HG02642 (cell line): ENCODE measurements around the gene SOX5.
"Not testable (repeated sequence)": the region's sequence is repeated elsewhere in the genome, so short reads cannot be mapped to it uniquely, and the experiment has no call there.

Source experiments
- ATAC-seq: cut with Tn5 transposase; IDR thresholded peaks from one replicate; pipeline ENCODE4 v1.9.1; 2021; ENCODE audit warnings: mild to moderate bottlenecking; ENCODE audit not compliant: unreplicated experiment, poor library complexity

Gene SOX5

DNA sequence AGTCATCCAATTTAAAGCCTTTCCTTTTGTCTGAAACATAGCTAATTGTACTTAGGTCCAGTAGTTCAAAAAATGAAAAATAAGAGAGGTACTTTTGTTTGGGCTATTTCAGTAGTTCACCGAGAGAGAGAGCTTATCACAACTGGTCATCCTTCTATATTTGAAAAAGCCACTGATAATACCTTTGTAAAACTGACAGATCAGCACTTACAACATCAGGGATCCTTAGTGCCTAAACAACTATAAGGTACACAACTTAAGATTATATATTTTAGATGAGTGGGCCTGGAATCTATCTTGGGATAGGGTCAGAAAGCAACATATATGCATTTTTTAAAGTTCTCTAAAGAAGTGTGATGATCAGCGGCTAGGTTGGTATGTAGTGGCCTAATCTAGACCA is 97.9 kb downstream of the SOX5 start:
- no peak for ATAC-seq

DNA sequence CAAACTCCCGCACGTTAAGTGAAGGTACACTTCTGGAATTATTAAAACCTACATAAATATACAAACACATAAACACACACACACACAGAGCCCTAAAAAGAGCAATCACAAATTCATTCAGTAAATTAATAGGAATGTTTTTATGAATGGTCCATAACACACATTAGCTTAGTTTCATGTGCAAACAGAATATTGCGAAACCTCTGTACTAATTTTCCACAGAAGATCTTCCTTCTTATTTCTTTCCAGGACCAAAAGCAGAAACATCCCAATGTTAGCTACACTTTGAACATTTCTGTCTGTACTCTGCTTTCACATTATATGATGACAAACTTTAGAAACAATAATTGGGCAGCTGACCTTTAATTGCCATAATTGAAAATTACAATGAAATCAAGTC is 101.6 kb downstream of the SOX5 start:
- ATAC-seq: no peak

- ATAC-seq: no peak
Observed at GRCh38 chr12:23843958-23844357, 105.5 kb downstream of the SOX5 start.

GRCh38 chr12:23834076-23834475 is 115.4 kb downstream of the SOX5 start:
- ATAC-seq: no peak

DNA sequence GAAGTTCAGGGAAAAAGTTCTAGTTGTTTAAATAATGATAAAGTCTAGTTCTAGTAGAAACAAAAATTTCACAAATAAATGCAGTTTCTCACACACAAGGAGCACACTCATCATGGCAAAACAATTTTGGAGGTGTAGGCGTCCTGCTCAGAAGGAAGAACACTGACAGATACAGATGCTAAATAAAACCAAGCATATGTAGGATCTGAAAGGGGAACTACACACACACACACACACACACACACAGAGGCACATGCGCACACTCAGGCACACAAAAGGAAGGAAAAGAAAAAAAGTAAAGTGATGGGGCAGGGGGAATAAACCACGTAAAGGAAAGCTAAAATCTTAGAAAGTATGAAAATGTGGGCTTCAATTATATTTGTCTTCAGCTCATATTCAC is 117.7 kb downstream of the SOX5 start:
- ATAC-seq: no peak

DNA sequence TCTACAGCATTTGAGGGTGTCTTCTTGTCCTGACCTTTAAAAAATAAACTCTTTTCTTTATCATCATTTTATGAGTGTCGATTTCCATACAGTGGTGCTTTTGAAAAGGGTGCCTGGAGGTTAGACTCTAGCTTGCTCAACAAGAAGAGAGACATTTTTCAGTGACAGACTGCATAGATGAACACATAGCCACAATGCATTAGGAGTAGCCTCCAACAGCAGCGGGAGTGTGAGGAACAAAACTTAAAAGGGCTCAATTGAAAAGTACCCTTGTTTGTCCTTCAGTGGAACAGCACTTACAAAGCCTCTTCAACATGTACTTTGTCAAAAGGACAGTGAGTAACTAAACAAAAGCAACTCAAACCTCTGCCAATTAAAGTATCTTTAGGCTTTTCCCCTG is 119.3 kb downstream of the SOX5 start:
- no peak for ATAC-seq

DNA sequence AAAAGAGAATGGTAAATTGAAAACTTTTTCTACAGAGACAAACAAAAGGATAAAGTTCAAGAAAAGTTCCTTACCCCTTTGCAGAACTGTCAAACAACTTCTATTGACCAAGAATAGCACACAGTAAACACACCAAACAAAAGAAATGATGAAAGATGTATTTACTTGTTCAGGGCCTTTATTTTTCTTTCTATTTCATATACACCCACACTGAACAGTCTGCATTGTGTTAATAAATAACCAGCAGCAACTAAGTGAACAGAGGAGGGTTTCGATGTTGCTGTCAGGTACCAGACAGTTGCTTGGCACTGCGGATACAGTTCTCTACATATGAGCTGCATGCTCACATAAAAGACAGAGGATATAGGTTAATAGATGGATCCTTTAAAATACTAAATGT is 122.1 kb downstream of the SOX5 start:
- ATAC-seq: no peak

DNA sequence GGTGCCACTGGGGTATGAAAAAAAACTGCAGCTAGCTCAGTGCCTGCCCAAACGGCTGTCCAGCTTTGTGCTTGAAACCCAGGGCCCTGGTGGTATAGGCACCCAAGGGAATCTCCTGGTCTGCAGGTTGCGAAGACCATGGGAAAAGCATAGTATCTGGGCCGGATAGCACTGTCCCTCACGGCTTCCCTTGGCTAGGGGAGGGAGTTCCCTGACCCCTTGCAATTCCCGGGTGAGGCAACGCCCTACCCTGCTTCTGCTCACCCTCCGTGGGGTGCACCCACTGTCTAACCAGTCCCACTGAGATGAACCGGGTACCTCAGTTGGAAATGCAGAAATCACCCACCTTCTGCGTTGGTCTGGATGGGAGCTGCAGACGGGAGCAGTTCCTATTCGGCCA is 124.3 kb downstream of the SOX5 start:
- not testable (repeated sequence) for ATAC-seq

GRCh38 chr12:23824358-23824757 is 125.1 kb downstream of the SOX5 start:
- no peak for ATAC-seq

DNA sequence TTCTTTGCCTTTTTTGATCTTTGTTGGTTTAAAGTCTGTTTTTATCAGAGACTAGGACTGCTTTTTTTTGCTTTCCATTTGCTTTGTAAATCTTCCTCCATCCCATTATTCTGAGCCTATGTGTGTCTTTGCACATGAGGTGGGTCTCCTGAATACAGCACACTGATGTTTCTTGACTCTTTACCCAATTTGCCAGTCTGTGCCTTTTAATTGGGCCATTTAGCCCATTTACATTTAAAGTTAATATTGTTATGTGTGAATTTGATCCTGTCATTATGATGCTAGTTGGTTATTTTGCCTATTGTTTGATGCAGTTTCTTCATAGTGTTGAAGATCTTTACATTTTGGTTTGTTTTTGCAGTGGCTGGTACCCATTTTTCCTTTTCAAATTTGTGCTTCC is 126.6 kb downstream of the SOX5 start:
- not testable (repeated sequence) for ATAC-seq

DNA sequence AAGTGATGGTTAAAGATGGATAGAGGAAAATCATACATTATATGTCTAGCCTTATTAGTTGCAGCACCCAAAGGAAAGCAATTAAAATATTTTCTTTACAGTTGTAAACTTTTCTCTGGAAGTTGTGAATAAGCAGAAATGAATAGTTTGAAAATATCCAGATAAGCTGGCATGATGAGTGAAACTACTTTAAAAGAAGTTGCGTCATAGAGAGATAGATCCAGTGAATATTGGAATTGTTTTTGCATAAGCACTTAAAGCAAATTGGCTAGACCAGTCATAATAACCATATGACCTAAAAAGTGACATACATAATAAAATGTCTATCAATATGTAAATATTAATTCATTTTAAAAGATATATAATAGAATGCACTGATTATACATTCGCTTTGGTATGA is 132.1 kb downstream of the SOX5 start:
- no peak for ATAC-seq

DNA sequence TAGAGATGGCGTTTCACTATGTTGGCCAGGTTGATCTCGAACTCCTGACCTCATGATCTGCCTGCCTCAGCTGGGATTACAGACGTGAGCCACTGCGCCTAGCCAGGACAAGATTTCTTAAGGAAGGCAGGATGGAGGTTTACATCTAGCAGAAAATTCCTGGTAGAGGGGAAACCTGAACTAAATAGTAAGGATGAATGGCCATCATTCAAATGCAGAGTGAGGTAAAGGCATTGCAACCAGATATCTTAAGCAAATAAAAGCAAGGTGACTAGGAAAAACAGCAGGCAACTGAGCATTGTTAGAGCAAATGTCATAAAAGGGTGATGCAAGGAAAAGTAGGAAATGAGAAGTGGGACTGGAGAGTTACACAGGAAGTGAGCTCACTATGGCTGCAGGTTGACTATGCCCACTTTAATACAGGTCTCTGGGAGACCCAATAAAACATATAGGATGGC is 133.0 kb downstream of the SOX5 start:
- ATAC-seq: no peak

GRCh38 chr12:23815810-23816209 is 133.7 kb downstream of the SOX5 start:
- no peak for ATAC-seq

DNA sequence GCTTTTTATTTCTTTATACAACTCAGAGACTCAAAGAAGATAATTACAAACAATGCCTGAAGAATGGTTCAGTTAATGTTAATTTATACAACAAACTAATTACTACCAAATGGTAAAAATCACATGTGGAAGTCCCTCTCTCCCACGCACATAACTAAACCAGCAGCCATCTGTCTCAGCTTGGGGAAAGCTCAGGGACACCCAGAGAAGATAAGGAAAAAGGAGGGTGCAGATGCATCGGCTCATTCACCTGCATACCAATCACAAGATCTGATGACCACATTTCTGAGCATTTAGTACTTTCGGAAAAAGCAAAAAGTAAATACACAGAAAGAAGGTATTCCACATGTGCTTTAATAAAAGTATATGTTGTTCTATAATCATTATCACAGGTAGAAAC is 136.3 kb downstream of the SOX5 start:
- ATAC-seq: no peak

- no peak for ATAC-seq
Observed at GRCh38 chr12:23810329-23810902, 139.1 kb downstream of the SOX5 start.

GRCh38 chr12:23803540-23803939 is 145.9 kb downstream of the SOX5 start:
- no peak for ATAC-seq

- no peak for ATAC-seq
Observed at GRCh38 chr12:23795494-23795893, 154.0 kb downstream of the SOX5 start.

DNA sequence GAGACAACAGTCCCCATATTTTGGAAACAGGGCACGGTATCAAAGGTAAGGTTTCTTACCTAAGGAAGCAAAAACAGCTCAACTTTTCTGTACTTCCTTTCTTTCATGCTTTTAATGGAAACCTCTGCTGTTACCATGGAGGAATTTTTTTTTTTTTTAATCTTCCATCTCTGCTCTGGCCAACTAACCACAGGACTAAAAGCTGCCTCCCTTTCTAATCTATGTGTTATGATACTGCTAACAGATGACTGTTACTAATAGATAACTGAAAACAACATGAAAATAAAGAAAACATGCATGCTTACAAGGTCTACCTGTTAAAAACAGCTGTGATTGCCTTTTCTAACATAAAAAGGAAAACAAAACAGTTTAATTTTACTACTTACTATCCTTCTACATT is 168.4 kb downstream of the SOX5 start:
- ATAC-seq: no peak

DNA sequence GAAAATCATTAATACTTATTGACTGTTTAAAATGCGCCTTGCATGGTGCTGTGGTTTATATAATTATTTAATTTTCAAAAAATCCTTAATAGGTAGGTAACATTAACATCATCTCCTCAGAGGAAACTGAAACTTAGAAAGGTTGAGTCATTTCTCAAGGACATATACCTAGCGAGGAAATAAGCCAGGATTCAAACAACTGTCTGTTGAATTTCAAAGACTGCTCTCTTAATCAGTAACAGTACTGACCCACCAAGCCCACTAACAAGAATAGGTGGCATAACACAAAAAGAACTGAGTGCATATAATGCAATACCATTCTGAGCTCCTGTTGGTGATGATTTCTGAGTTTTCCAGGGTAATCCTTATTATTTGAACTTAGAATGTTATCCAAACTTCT is 174.3 kb downstream of the SOX5 start:
- ATAC-seq: no peak

- ATAC-seq: no peak
Observed at GRCh38 chr12:23771240-23771949, 178.1 kb downstream of the SOX5 start.

GRCh38 chr12:23770202-23770938 is 179.1 kb downstream of the SOX5 start:
- ATAC-seq: no peak

DNA sequence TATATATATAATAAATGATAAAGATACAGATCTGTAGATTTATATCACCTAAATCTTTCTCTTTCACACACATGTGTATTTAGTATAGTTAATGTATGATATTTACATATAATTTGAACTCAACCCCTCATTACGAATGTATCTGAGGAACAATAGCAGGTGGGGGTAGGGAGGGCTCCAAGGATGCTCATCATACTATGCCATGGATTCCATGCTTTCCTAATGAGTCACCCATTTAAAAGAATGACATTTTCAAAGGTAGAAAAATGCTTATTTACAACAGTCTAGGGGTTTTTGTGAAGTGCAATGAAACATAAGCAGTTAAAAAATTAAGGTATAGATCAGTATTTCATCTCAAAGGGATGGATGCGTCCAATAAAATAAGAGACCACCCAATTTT is 181.6 kb downstream of the SOX5 start:
- ATAC-seq: no peak
